ENCODE measurements around the gene MYDGF. TPM values are rescaled to one million over a fixed set of nuclear protein-coding genes. Genes with fewer than 3 reads are reported as not detected.

MYDGF gene
- total RNA-seq, 1 experiment from 2014 or later = 58.2 TPM

DNA sequence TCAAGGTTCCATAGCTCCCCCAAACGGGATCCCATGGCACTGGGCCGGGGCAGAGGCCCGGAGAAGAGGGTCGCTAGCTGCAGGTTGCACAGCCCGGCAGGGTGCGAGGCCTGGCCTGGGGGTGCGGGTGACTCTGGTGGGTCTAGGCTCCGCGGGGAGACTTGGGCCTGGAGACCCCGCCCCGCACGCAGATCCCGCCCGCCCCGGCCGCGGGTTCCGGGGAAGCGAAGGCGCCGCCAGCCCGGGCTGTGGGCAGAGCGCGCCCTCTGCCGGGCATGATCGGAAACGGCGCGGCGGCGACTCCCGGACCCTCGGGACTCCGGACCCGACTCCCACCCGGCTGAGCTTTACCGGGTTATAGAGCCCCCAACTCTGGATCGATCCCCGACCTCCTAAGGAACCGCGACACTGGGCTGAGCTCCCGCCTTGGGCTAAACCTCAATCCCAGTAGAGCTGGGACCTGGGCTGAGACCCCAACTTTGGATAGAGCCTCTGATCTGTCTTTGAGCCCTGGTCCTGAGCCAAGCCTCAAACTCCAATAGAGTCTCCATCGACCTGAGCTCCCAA, 33.9 kb downstream of the MYDGF start:
- peaks cover 20% of the 10 kb centered on the region for H3K4me1 Mint-ChIP-seq
- ATAC-seq = peak; percentile 42
- no peaks in the 10 kb centered on the region for H3K9me3 Mint-ChIP-seq
- peak overlapping the region; percentile 65 for H3K4me3 Mint-ChIP-seq
- peaks cover 54% of the 10 kb centered on the region for H3K27me3 Mint-ChIP-seq (ENCODE audit: low read depth)
- H3K36me3 Mint-ChIP-seq = no peaks in the 10 kb centered on the region
- peak; percentile 85 for DNase-seq (ENCODE audit: low spot score)
- TF ChIP-seq, protein P1, sequence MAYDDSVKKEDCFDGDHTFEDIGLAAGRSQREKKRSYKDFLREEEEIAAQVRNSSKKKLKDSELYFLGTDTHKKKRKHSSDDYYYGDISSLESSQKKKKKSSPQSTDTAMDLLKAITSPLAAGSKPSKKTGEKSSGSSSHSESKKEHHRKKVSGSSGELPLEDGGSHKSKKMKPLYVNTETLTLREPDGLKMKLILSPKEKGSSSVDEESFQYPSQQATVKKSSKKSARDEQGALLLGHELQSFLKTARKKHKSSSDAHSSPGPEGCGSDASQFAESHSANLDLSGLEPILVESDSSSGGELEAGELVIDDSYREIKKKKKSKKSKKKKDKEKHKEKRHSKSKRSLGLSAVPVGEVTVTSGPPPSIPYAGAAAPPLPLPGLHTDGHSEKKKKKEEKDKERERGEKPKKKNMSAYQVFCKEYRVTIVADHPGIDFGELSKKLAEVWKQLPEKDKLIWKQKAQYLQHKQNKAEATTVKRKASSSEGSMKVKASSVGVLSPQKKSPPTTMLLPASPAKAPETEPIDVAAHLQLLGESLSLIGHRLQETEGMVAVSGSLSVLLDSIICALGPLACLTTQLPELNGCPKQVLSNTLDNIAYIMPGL (CRISPR knock-in tag; IDR thresholded peaks at IDR 0.05) = peak; percentile 78
- TF ChIP-seq, protein P2, sequence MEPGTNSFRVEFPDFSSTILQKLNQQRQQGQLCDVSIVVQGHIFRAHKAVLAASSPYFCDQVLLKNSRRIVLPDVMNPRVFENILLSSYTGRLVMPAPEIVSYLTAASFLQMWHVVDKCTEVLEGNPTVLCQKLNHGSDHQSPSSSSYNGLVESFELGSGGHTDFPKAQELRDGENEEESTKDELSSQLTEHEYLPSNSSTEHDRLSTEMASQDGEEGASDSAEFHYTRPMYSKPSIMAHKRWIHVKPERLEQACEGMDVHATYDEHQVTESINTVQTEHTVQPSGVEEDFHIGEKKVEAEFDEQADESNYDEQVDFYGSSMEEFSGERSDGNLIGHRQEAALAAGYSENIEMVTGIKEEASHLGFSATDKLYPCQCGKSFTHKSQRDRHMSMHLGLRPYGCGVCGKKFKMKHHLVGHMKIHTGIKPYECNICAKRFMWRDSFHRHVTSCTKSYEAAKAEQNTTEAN (CRISPR knock-in tag; IDR thresholded peaks at IDR 0.05) = no peak
- 0 out of 2 replicates have a peak, but pooled peaks have one; percentile 33 for TF ChIP-seq CREM (CRISPR knock-in tag; IDR thresholded peaks at IDR 0.05)
- peak; percentile 32; the same call in 1 of the 2 replicates for TF ChIP-seq SP1 (CRISPR knock-in tag; conservative IDR thresholded peaks at IDR 0.05)
- TF ChIP-seq, protein P3, sequence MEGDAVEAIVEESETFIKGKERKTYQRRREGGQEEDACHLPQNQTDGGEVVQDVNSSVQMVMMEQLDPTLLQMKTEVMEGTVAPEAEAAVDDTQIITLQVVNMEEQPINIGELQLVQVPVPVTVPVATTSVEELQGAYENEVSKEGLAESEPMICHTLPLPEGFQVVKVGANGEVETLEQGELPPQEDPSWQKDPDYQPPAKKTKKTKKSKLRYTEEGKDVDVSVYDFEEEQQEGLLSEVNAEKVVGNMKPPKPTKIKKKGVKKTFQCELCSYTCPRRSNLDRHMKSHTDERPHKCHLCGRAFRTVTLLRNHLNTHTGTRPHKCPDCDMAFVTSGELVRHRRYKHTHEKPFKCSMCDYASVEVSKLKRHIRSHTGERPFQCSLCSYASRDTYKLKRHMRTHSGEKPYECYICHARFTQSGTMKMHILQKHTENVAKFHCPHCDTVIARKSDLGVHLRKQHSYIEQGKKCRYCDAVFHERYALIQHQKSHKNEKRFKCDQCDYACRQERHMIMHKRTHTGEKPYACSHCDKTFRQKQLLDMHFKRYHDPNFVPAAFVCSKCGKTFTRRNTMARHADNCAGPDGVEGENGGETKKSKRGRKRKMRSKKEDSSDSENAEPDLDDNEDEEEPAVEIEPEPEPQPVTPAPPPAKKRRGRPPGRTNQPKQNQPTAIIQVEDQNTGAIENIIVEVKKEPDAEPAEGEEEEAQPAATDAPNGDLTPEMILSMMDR (IDR thresholded peaks at IDR 0.05) = peak; percentile 94
- H3K27ac Mint-ChIP-seq = no peak overlapping the region
- CTCF ChIA-PET = interaction anchor here (0.6 to 3.4 kb wide), 49 partner anchors 8 to 284 kb away, joined by 3 to 217 read pairs (median 5); partner anchors contain the start of genes CHAF1A, HDGFL2, LRG1 and MYDGF
- POLR2A ChIA-PET = interaction anchor here (1.1 to 1.5 kb wide), 2 partner anchors 52 to 60 kb away, joined by 3 to 6 read pairs; no protein-coding TSS in a partner anchor

DNA sequence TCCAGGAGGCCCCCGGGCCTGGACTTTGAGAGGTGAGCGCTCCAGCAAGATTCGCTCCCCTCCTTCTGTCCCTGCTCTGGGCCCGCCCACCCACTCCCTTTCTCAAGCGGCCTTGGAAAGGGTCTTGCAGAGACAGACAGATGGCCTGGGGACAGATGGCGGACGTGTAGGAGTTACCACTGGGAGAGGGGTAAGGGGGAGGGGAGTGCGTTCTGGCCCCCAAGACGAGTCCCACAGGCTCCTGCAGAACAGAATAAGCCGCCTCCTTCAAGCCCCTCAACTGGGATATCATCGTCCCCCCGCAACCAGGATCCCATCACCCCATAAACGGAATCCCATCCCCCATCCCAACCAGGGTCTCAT, 34.4 kb downstream of the MYDGF start:
- H3K27ac Mint-ChIP-seq = no peak overlapping the region
- ATAC-seq (no peak), DNase-seq (ENCODE audit: low spot score) (no peak)
- H3K4me1 Mint-ChIP-seq = peaks cover 20% of the 10 kb centered on the region
- TF ChIP-seq, protein P2 (CRISPR knock-in tag; IDR thresholded peaks at IDR 0.05) = no peak
- TF ChIP-seq ZSCAN18 (CRISPR knock-in tag; IDR thresholded peaks at IDR 0.05) (no peak), ESRRA (CRISPR knock-in tag; IDR thresholded peaks at IDR 0.05; ENCODE audit: borderline replicate concordance) (no peak), ZNF121 (CRISPR knock-in tag; IDR thresholded peaks at IDR 0.05) (no peak), ATF1 (CRISPR knock-in tag; IDR thresholded peaks at IDR 0.05) (no peak), SOX15 (CRISPR knock-in tag; IDR thresholded peaks at IDR 0.05) (no peak), MAX (CRISPR knock-in tag; IDR thresholded peaks at IDR 0.05) (no peak), ELF4 (CRISPR knock-in tag; IDR thresholded peaks at IDR 0.05; ENCODE audit: low read depth) (no peak), E2F5 (CRISPR knock-in tag; IDR thresholded peaks at IDR 0.05) (no peak)
- H3K9me3 Mint-ChIP-seq = no peaks in the 10 kb centered on the region
- H3K4me3 Mint-ChIP-seq = peak overlapping the region; percentile 65
- H3K27me3 Mint-ChIP-seq (ENCODE audit: low read depth) = peaks cover 54% of the 10 kb centered on the region
- no peaks in the 10 kb centered on the region for H3K36me3 Mint-ChIP-seq
- CTCF ChIA-PET = interaction anchor here (0.6 to 3.4 kb wide), 32 partner anchors 8 to 283 kb away, joined by 3 to 217 read pairs (median 8); partner anchors contain the start of genes CHAF1A, HDGFL2, LRG1 and MYDGF
- POLR2A ChIA-PET = interaction anchor here (1.1 to 1.5 kb wide), 2 partner anchors 51 to 59 kb away, joined by 3 to 6 read pairs; no protein-coding TSS in a partner anchor

Data from WTC11 (cell line).